Stimulated activated naive CD4-positive, alpha-beta T cell treated with Interleukin-2 at 50 U/mL for 16 hours (primary cell): ENCODE data around the gene RAB15.

Experiments used
- DNase-seq: peaks from one replicate; lab custom pipeline; 2025; lab: John Stamatoyannopoulos, UW

RAB15 gene

DNA sequence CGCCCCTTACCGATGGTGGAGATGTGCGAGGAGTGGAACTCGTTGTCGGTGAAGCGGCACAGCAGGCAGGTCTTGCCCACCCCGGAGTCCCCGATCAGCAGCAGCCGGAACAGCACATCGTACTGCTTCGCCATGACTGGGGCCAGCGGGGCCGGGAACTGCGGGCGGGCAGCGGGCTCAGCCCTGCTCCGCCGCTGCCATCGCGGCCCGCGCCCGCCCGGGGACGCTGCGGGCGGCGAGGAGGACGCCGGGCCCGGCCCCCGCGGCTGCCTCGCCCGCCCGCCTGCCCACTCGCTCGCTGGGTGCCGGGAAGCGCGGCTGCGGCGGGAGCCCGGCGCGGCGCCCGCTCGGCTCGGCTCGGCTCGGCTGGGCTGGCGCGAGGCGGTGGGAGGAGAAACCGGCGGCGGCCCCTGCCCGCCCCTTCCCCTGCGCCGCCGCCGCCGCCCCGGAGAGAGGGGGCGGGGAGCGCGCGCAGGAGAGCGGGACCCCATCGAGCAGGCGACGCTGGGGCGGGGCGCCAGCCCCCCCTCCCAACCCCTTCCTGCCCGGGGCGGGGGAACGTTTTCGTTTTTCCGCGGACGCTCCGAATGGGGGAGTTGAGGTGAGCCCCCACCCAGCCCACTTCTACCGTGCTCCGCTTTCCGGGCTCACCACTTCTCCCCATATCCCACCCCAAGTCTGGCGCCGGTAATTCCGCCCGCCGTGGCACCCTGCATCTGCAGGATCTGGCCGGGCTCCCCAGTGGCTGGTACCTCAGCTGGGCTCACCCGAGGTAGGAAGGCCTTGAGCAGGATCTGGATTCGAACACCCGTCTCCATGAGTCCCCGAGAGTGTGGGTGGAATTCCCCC is at the start of gene RAB15:
TSS of gene RAB15 (minus strand) at position 394 of the 849 bp plus-strand sequence. CDS start at position 134, 260 bp downstream.
- peak; percentile 47 for DNase-seq

DNA sequence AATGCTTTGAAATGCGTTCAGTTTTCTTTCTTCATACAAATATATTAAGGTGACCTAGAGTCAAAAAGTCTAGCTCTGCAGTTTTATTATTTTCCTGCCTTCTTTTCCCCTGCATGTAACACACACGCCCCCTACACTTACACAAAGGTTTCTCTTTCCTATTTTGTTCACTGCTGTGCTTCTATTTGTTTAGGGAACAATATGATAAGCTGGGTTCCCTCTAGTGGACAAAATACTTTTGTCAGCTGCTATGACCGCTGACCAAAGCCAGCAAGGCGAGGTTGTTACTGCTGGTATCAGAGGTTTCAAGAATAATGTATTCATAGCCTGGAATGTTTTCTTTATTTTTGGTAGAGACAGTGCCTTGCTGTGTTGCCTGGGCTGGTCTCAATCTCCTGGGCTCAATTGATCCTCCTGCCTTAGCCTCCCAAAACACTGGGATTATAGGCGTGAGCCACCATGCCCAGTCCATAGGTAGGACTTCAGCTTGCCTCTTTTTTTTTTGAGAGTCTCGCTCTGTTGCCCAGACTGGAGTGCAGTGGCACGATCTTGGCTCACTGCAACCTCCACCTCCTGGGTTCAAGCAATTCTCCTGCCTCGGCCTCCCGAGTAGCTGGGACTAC is 47.9 kb upstream of the RAB15 start:
- DNase-seq, result no peak

DNA sequence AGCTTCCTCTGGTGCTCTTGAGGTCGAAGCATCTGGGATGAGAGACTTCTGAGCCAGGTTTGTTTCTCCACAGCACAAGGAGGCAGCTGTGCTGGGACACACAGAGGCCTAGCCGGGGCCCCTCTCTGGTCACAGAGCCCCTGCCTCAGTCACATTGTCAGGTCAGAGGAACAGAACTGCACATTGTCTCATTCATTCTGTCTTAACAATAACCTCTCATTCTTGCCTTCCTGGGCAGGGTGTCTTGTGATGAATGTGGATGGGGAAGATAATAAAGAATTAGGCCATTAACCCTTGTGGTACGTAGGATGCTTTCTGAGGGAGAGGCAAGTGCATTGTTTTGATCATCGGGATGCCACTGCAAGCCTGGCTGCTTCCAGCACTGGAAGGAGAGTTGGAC is 44.3 kb upstream of the RAB15 start:
- no peak for DNase-seq

- DNase-seq, result no peak
Observed at GRCh38 chr14:65015391-65015790, 43.3 kb upstream of the RAB15 start.

GRCh38 chr14:65012353-65012752 is 40.2 kb upstream of the RAB15 start:
- DNase-seq, result no peak

DNA sequence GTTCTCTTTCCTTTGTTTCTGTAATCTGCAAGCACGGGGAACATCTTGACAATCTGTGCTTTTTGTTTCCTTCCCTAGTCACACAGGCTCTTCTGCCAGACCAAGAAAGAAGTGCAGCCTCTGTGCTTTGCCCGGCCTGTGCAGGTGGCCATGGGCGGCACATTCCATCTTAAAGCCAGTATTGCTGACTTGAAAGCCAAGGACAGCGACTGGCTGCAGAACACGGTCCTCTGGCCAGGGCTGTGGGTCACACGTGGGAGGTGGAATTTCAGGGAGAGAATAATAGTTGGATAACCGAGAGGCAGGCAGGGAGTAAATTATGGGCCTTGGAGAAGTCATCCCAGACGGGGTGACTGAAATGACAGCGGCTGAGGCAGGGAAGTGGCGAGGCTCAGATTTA is 39.4 kb upstream of the RAB15 start:
- no peak for DNase-seq

DNA sequence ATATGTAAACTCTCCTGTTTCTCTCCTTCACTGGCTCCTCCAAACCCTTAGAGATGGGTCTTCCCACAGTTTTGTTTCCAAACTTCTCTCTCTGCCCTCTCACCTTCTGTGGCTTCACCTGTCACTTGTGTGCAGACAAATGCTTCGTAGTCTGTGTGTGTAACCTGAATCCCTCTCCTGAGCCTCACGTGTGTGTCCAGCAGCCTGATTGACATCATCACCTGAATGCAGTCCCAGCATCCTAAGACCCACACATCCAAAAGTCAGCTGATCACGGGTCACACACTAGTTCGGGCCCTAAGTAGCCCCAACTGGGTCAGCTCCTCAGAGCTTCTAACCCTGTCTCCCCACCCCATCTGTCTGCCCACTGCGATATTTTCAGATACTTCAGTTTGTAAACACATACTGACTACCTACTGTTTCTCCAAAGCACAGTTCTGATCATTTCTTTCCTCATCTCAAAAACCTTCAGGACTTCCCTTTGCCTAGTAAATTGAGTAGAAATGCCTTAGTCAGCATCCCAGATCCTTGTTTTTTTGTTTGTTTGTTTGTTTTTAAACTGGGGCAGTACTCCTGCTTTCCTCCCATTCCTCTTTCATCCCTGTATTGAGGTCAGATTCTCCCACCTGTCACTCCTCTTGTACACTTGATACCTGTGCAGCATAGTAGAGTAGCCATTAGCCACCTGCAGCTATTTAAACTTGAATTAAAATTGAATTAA is 38.2 kb upstream of the RAB15 start:
- DNase-seq, result no peak

DNA sequence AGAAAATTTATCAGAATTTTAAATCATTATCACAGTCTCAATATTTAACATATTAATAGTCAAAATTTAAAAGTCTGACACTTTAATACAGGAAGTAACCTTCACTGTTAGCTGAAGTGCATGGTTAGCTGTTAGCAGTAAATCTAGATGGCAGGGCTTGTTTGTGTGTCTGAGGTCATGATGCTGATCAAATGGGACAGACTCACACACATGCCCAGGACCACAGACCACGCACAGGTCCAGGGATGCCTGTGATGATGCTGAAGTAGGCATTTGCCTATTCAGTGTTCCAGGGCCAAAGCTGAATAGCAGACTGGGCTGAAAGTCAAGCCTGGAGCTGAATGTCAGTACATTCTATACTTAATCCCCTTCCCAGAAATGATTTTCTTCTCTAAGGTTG is 35.1 kb upstream of the RAB15 start:
- DNase-seq, result no peak

GRCh38 chr14:65006261-65006721 is 34.2 kb upstream of the RAB15 start:
- no peak for DNase-seq

DNA sequence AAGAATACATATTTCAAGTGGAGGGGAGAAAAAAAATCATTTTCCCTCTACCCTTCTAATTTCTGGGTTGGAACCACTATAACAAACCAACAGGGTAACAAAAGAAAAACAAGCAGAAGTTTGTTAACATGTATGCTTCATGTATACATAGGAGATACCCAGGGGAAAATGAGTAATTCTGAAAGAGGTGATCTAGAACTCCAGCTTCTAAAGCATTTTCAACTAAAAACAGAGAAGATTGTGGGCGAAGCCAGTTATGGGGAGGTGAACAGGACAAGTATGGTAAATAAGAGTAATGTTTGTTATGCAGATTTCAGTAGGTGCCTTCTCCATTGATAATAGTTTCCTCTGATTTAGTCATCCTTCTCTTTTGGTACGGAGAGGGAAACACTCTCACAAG is 31.3 kb upstream of the RAB15 start:
- no peak for DNase-seq

DNA sequence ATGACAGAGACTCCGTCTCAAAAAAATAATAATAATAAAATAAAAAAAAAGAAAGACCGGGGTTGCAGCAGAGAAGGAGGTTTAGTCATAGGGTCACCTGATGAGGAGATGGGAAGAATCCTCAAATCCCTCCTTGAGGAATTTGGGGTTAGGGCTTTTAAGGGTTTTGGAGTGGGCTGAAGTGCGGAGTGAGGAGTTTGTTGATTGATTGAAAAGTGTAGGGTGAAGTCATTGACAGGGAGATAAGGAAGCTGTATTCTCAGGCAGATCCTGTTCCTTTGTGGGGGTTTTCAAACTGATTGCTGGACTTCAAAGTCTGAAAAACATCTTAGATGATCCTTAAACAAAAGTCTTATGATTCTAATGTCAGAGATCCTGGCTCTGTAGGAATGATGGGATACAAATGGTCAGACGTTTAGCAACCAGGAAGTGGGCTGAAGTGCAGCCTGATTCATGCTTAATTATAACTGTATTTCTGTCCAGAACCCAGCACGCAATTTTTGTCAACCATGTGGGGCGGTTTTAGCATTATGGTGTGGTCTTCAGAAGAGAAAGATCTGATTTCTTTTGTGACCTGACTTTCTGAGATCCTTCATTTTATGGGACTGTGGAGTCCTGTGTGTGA is 30.6 kb upstream of the RAB15 start:
- no peak for DNase-seq

DNA sequence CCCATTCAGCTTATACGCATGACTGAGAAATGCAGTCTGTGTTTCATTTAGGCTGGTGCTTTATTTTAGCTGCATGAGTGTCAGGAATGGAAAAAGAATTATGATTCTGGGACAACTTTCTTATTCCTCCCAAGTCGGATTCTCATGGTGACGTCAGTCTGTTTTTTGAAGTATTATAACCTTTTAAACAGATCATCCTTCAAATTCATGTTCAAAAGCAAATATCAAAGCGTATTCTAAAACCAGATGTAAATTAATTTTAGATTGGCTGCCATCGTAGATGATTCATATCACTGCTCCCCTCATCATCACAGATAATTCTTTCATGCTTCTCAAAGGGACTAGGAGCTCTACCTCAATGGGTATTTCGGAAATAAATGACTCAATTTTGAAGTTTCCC is 29.6 kb upstream of the RAB15 start:
- DNase-seq, result no peak

DNA sequence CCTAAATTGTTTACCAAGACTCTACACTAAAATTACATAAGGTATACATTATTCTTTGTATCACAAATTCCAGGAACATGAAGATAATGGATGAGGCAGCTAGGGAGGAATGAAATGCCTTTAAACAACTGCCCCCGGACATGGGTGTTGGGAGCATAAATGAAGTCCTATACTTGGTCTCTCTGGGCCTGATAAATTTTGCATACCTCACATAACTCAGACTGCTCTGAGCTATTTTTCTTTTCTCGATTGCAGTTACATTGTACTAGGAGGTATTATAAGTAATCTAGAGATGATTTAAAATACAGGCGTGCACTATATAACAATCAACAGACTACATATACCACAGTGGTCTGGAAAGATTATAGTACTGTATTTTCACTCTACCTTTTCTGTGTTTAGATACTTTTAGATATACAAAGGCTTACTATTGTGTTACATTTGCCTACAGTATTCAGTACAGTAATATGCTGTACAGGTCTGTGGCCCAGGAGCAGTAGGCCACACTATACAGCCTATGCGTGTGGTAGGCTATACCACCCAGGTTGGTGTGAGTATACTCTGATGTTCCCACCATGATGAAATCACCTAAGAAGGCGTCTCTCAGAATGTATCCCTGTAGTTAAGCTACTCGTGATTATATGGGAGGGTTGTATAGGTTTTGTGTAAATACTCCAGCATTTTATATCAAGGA is 28.9 kb upstream of the RAB15 start:
- DNase-seq, result no peak

DNA sequence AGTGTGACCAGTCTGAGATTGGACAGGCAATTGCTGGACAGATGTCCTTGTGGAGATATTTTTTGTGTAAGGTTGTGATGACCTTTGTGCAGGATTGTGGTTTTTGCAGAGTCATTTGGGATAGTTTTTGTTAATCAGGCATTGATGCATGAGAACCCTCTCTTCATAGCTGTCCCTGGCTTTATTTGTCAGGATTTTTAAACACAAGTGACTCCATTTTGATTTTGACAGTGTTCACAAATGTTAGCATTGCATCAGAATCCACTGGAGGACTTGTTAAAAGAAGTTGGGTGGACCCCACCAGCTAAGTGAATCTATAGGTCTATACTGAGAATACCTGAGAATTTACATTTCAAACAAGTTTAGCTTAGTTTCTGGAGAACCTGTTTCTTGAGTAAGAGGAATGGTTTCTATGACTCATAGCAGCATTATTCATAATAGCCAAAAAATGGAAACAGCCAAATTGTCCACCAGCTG is 26.4 kb upstream of the RAB15 start:
- no peak for DNase-seq

DNA sequence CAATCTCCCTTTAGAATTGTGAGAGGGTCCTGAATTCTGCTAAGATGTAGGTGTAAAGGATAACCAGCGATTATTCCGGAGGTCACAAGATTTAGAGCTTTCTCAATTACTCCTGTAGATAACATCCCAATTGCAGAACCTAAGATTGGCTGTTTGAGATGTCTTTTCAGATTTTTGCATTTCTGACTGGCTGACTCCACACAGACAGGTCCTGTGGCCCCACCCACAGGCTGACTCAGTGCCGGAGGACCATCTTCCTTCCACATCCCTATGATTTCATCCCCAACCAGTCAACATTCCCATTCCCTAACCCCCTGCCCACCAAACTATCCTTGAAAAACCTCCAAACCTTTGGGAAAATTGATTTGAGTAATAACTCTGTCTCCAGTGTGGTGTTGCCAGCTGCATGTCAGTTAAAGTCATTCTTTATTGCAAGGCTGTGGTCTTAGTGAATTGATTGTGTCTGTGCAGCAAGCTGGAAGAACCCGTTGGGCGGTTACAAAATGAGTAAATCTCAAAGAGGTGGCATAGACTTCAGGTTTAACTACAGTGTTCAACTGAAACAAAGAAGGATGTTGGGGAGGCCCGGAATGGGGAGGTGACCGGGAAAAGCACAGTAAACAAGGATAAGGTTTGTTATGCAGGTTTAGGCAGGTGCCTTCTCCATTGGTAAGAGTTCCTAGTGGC is 25.1 kb upstream of the RAB15 start:
- no peak for DNase-seq

DNA sequence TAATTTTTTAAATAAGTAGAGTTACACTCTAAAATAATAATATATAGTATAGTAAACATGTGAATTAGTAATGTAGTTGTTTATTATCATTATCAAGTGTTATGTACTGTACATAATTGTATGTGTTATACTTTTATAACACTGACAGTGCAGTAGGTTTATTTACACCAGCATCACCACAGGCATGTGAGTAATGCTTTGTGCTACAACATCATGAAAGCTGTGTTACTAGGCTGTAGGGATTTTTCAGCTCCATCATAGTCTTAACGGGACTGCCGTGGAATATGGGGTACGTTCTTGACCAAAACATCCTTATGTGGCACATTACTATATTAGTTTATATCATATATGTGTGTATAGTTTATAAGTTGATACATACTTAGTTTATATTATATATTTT is 23.2 kb upstream of the RAB15 start:
- DNase-seq, result no peak

GRCh38 chr14:64994540-64994939 is 22.4 kb upstream of the RAB15 start:
- DNase-seq, result no peak

GRCh38 chr14:64993266-64993930 is 21.3 kb upstream of the RAB15 start:
- no peak for DNase-seq

- no peak for DNase-seq
Observed at GRCh38 chr14:64992328-64992885, 20.3 kb upstream of the RAB15 start.

- DNase-seq, result no peak
Observed at GRCh38 chr14:64990939-64991338, 18.8 kb upstream of the RAB15 start.
